GM21381 (cell line): ENCODE measurements around the gene ZNF837.
"Not testable (repeated sequence)": the region's sequence is repeated elsewhere in the genome, so short reads cannot be mapped to it uniquely, and the experiment has no call there.

ENCODE experiments used
- ATAC-seq: cut with Tn5 transposase; IDR thresholded peaks from one replicate; pipeline ENCODE4 v1.9.1; 2021; ENCODE audit warnings: mild to moderate bottlenecking, moderate library complexity; ENCODE audit not compliant: unreplicated experiment

Gene ZNF837

DNA sequence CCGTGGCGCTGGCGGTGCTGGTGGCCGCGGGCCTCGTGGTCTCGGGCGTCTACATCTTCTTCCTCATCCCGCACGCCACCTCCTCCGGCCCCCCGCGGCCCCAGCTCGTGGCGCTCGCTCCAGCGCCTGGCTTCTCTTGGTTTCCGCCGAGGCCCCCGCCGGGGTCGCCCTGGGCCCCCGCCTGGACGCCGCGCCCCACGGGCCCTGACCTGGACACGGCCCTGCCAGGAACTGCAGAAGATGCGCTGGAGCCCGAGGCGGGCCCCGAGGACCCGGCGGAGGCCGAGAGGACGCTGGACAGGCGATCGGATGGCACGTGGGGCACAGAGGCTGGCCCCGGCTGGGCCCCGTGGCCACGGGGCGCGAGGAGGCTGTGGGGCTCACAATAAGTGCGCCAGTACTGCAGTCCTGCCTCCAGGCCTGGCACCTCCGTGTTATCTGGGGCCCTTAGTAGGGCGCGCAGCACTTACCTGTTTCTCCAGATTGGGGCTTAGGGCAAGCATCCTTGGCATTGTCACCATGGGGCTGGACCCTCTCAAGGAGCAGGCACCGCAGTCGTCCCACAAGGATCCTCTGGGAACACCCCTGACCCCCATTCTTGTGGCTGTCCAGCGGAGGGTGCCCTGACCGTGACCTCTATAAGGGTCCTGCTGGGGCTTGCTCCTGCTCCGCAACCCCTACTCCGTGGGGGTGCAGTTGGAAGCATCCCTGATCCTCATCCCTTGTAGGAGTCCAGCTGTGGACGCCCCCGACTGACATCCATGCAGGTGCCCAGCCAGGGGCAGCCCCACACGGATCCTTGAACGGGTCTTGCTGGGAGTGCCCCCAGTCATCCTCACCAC, 16.1 kb upstream of the ZNF837 start:
- no peak for ATAC-seq

DNA sequence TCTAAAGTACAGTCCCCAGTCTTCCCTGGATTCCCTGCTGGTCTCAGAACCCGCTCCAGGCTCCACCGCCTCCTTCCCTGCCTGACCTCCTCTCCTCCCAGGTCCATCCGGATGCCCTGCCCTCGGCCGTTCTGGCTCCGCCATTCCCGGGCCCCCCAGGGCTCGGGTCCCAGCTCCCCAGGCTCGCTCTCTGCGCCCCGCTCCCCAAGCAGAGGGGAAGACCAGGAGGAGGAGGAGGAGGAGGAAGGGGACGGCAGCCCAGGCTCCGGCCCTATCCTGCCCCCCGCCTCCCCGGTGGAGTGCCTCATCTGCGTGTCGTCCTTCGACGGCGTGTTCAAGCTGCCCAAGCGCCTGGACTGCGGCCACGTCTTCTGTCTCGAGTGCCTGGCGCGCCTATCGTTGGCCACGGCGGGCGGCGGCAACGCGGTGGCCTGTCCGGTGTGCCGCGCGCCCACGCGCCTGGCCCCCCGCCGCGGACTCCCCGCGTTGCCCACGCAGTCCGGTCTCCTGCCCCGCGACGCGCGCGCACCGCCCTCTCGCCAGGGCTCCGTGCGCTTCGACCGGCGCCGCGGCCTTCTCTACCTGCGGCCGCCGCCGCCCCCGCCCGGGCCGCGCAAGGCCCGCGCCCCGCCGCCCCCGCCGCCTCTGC, 15.3 kb upstream of the ZNF837 start:
- no peak for ATAC-seq

GRCh38 chr19:58395220-58395978, 14.6 kb upstream of the ZNF837 start, which contains the start of gene RNF225:
RNF225 (plus strand) TSS chr19:58395656; CDS start chr19:58396090, 434 bp downstream.
- ATAC-seq: no peak

DNA sequence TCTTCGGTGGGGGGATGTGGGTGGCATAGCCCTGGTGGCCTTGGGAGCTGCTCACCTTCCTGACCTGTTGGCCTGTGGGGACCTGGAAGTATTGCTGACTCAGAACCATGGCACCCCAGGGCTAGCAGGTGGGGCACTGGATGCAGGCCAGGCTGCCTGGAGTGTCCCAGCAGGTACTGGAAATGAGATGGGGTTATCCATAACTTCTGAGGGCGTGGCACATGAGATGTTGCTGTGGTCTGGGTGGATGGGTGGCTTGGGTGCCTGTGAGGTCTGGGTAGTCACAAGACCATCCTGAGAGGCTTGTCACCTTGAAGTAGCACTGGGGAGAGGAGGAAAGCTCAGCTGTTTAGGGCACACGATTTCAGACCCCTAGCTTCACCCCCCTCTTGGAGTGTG, 14.0 kb upstream of the ZNF837 start:
- ATAC-seq: no peak

- ATAC-seq: no peak
Measured at GRCh38 chr19:58393725-58394033, 12.8 kb upstream of the ZNF837 start.

DNA sequence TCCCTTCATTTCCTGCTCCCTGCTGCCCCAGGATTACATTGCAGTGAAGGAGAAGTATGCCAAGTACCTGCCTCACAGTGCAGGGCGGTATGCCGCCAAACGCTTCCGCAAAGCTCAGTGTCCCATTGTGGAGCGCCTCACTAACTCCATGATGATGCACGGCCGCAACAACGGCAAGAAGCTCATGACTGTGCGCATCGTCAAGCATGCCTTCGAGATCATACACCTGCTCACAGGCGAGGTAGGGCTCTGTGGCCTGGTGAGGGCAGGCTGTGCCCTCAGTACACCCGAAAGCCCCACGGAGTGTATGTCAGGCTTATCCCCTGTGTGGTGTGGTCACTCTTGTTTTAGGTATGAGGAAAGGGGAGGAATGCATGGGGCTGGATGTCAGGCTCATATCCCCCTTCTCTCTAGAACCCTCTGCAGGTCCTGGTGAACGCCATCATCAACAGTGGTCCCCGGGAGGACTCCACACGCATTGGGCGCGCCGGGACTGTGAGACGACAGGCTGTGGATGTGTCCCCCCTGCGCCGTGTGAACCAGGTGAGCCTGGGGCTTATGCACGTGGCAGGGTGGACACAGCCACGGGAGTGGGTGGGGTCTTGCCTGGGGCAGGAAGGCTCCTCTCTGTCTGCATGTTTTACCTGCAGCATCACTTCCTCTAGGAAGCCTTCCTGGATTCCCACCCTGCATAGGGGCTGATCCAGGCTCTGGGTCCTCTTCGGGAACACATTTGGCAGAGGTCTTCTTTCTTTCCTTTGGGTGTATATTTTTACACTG, 12.3 kb upstream of the ZNF837 start:
- no peak for ATAC-seq

GRCh38 chr19:58388175-58388526, 7.3 kb upstream of the ZNF837 start:
- ATAC-seq: no peak

- no peak for ATAC-seq
Measured at GRCh38 chr19:58387338-58388174, 6.7 kb upstream of the ZNF837 start.

- peak; percentile 80 for ATAC-seq
Measured at GRCh38 chr19:58386576-58387337, 5.9 kb upstream of the ZNF837 start, which contains the start of gene RPS5. RPS5 (plus strand) TSS chr19:58387269; CDS start chr19:58388138, 869 bp downstream.

DNA sequence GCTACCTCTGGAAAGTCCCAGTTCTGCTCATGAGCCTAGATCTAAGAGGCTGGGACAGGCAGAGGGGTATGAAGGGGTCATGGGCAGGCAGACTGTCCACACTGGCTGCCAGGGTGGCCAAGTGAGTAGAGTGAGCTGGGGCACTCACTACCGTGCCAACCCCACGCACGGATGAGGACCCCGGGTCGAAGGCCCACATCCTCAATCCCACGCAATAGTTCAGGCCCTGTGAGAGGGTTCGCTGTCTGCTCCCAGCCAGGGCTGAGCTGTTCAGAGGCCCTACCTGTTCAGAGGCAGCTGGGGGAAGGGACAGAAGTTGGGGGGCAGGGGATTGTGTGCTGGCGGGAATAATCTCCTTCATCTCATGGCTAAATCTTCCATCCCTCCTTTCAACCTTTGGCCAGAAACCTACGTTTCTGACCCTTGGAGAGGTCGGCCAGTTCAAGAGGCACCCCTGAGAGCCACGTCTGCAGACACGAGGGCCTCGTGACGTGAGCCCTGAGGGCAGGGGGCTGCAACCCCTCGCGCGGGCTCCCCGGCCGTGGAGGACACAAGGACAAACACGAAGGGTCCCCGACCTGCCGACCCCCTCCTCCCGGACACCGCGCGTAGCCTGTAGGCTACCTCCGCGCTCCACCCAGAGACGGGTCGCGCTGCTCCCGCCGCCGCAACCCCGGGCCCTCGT, 5.2 kb upstream of the ZNF837 start:
- ATAC-seq: no peak

- no peak for ATAC-seq
Measured at GRCh38 chr19:58385313-58385890, 4.6 kb upstream of the ZNF837 start.

DNA sequence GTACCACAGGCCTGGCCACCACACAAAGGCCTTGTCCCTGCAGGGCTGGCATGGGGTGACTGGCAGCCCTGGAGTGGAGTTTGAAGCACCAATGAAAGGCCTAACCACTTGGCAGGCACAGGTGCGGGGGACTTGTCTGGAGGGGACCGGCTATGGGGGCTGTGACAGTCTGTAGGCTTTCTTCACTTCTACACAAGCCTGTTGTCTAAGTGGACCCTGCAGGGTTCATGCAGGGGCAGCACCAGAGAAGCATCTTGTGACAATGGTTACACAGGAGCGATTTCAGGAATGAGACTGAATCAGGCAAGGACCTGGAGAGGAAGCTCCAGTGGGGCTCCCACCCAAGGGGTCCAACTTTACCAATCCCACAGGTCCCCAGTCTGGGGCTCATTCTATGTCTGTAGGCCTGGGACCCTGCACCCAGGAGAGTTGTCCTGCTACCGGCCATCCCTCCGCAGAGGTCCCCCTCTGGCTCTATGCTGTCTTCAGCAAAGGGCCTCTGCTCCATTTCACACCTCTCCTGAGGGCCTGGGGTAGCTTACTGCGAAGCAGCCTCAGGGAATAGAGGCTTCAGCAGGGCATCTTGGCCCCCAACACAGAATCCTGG, 2.3 kb upstream of the ZNF837 start:
- ATAC-seq: no peak

DNA sequence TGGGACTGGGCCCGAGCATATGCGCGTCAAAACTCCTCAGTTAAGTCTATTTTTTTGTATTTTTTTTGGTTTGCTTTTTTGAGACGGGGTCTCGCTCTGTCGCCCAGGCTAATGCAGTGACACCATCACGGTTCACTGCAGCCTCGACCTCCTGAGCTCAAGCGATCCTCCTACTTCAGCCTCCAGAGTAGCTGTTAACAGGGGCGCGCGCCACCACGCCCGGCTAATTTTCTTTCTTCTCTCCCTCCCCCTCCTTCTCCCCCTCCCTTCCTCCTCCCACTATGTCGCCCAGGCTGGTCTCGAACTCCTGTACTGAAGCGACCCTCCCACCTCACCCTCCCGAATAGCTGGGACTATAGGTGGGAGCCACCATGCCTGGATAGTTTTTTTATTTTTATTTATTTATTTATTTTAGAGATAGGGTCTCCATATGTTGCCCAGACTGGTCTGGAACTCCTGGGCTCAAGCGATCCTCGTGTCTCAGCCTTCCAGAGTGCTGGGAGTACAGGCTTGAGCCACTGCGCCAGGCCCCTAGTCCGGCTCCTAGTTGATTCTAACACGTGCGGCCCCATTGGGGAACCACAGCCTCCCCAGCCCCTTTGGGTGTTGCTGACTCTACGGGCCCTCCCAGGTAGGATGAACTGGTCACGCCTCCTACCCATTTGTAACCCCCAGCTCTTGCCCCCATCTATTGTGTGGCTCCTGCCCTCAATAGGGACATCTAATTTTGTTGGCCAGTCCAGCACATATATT, 806 bp upstream of the ZNF837 start:
- ATAC-seq: no peak

DNA sequence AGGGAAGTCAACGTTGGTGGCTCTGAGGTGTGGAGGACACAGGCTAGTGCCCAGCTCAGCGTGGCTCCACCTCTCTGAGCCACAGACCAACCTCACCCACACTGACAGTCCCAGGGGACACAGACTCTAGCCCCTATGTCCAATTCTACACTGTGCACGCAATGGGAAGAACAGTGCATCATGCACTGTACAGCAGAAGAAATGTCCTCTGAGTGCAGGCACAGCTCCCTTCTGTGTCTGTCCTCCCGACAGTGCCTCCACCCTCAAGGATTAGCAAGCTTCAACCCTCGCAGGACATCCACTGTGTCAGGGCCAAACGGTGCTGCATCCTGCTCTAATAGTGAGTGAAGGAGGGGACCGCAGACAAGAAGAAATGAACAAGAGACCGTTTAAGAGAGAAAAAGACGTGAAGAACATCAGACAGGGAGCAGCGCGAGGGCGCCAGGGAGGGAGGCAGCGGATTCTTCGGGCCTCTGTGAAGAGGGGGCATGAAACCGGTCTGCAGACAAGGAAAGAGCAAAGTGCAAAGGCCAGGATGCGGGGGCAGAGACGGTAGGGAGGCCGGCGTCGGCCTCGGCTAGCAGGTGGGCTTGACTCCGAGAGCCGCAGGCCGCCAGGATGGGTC, 681 bp downstream of the ZNF837 start:
- no peak for ATAC-seq

DNA sequence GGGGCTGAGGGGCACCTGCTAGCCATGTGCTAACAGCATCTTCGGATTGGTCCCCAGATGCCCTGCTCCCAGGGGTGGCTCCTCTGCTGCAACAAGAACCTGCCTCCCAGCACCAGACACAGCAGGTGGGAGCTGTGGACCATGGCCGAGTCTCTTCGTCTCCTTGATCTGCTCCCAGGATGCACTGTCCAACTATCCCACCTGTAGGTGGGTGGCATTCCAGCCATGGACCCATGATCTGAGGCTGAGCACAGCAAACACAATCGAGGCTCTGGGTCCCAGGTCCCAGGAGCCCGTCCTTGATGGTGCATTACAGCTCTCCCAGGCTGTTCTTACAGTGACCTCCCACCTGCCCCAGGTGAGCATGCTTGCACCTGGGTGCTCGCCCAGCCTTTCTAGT, 1.6 kb downstream of the ZNF837 start:
- ATAC-seq: no peak

DNA sequence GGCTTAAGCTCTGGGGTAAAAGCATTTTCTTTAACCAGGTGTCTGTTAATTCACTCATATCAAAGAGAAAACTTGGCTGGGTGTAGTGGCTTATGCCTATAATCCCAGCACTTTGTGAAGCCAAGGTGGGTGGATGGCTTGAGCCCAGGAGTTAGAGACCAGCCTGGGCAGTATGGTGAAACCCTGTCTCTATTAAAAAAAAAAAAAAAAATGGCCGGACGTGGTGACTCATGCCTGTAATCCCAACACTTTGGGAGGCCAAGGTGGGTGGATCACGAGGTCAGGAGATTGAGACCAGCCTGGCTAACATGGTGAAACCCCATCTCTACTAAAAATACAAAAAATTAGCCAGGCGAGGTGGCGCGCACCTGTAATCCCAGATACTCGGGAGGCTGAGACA, 4.1 kb downstream of the ZNF837 start:
- ATAC-seq: not testable (repeated sequence)

DNA sequence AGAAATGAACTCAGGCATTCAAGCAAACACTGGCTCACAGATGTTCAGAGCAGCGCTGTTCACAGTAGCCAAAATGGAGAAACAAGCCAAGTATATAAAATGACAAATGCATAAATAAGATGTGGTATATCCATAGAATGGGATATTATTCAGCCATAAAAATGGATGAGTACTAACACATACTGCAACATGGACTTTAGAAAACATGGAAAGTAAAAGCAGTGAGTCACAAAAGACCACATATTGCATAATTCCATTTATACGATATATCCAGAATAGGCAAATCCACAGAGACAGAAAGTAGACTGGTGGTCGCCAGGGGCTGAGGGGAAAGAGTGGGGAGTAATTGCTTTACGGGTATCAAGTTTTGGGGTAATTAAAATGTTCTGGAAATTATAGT, 6.6 kb downstream of the ZNF837 start:
- ATAC-seq: no peak
